NB4 (cell line): ENCODE results near the gene TMEM192.

Experiments used
- CTCF ChIP-seq: IDR thresholded peaks from one replicate; pipeline ENCODE4 v1.5.1; 2012; ENCODE audit warnings: low read depth, low read length
- MAX ChIP-seq: IDR thresholded peaks from 2 replicates; pipeline ENCODE4 v1.6.1; 2011; ENCODE audit warnings: low read depth, low read length
- MYC ChIP-seq: IDR thresholded peaks from 2 replicates; pipeline ENCODE4 v1.6.1; 2011; ENCODE audit warnings: low read depth, low read length
- POLR2A ChIP-seq: IDR thresholded peaks from 2 replicates; pipeline ENCODE4 v1.6.1; 2011; ENCODE audit warnings: mild to moderate bottlenecking; ENCODE audit not compliant: insufficient read length; ENCODE audit errors: extremely low read depth

GRCh38 chr4:165079476-165079875, 33.2 kb downstream of the TMEM192 start:
- TF ChIP-seq CTCF (no peak), MYC (no peak), POLR2A (no peak), MAX (no peak)
